Lung microvascular endothelial cell (primary cell): Measurements from ENCODE around the gene ABHD5. TPM values are rescaled to one million over a fixed set of nuclear protein-coding genes. Genes with fewer than 3 reads are reported as not detected.

ENCODE experiments used
- DNase-seq, 2 donors: peaks; one replicate each; pipeline versions ENCODE4 v3.0.0 to v3.0.0-alpha.2; 2010; ENCODE audit warnings: low read depth in 2 of 2
- total RNA-seq: library from RNA; depleted of rRNA; stranded (reverse); fragments of >200 nt; gene quantifications from 2 replicates; pipeline ENCODE4 v1.2.1, GENCODE V29; 2014

Gene ABHD5
- total RNA-seq, 1 donor from 2014 or later, result 9.1 TPM

DNA sequence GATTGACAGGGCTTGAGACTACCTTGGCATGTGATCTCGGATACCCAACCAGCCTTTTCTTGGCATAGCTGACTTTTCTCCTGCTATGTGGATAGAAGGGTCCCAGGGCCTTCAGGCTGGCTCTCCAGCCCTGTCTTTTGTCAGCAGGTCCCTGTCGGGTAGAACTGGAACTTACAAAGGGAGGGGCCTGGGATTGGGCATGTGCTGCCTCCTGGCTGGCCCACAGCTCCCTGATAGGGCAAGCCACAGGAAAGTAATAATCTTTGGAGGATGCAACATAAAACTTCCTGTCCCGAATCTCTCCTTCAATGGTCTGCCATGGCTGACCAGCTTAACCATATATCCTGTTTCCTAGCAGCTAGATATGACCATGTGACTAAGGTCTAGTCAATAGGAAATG lies 89.1 kb downstream of the ABHD5 start:
- no peak for DNase-seq

DNA sequence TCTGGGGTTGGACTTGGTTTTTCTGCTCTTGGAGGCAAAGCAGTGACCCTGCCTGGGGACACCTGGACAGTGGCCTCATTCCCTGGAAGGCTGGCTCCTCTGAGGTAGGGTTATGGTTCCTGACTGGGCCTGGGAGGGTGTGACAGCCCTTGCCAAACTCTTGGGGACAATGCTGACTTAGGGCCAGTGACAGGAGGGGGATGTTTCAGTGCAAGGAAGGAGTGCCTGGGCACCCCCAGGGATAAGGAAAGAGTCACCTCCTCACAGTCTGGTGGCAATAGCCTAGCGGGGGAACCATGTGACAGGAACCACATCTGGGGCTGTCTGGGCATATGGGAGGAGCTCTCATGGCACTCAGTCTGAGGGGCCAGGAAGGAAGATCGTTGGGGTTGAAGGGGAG lies 91.8 kb downstream of the ABHD5 start:
- no peak for DNase-seq

Other genes with a start within 250 kb of the ABHD5 start
- gene ANO10, start 68.9 kb upstream of the ABHD5 start, total RNA-seq, result 29.0 and 41.5 TPM in 2 replicates